HG03469 (cell line): Measurements from ENCODE around the gene TTC5.
"Not testable (repeated sequence)": the region's sequence is repeated elsewhere in the genome, so short reads cannot be mapped to it uniquely, and the experiment has no call there.

Experiments used
- ATAC-seq: cut with Tn5 transposase; IDR thresholded peaks from one replicate; pipeline ENCODE4 v1.9.1; 2021; ENCODE audit warnings: mild to moderate bottlenecking, moderate library complexity, moderate number of reproducible peaks; ENCODE audit not compliant: unreplicated experiment

TTC5 gene, protein sequence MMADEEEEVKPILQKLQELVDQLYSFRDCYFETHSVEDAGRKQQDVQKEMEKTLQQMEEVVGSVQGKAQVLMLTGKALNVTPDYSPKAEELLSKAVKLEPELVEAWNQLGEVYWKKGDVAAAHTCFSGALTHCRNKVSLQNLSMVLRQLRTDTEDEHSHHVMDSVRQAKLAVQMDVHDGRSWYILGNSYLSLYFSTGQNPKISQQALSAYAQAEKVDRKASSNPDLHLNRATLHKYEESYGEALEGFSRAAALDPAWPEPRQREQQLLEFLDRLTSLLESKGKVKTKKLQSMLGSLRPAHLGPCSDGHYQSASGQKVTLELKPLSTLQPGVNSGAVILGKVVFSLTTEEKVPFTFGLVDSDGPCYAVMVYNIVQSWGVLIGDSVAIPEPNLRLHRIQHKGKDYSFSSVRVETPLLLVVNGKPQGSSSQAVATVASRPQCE

DNA sequence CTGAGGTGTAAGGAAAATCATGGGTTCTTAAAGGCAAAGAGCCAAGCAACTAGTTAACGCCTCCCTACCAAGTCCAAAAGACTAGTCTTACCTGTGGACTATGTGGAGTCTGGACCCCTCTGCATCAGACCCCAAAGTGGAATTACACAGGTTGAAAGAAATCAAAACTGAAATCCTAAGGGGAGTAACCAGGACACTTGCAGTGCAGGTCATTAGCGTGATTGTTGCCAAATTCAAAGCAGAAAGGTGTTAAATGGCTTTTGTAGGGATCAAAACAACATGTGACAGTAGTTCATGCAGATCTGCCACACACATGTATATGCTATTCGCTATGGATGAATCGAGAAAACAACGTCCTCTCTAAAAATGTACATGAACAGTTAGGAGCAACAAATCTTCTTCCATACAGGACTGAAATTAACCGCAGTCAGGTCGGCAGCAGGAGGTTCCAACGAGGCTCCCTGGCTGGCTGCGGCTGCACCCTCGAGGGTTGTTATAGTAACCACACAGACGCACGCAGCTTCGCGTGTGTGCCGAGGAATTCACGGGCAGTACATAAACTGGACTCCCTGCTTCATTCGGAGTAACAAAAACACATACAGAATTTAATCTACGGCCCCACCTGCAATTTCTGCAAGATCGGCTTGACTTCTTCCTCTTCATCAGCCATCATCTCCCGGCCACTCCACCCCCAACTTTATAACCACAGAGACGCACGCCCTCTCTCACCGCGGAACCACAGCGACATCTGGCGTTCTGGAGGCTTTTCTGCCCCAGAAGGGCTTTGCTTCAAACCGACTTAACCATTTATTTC is at the start of gene TTC5:
Gene TTC5 (minus strand): TSS at position 687 of the 814 bp plus-strand sequence. CDS start 14 bp downstream, at position 673.
- ATAC-seq: peak; percentile 85

DNA sequence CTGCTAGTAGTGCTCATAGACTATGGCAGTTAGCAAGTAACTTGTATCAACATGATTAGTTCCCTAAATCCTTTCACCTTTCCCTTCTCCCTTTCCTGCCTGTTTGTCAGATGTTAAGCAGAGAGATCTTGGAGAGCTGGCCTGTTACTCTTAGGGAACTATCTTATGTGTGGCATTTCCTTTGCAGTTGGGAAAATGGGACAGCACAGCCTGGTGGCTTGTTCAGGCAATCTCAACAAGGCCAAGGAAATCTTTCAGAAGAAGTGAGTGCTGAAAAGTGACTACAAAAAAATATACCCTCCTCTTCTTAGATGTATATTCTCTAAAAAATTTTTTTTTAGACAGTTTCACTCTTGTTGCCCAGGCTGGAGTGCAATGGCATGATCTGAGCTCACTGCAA is 45.1 kb upstream of the TTC5 start:
- ATAC-seq: no peak

DNA sequence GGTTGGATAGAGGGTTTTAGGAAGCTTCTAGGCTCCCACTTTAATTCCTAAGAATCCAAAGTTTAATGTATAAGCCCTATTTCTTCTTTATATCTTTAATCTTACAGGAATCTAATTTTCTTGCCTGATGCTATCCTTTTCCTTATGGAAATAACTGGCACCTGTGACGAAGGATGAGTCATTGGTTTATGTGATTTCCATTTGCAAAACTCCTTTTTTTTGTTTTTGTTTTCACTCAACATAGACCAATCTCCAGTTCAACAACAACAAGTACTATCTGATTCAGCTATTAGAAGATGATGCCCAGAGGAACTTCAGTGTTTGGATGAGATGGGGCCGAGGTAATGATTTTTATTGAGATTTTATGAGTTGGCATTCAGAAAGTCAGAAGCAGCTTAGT is 44.5 kb upstream of the TTC5 start:
- no peak for ATAC-seq

DNA sequence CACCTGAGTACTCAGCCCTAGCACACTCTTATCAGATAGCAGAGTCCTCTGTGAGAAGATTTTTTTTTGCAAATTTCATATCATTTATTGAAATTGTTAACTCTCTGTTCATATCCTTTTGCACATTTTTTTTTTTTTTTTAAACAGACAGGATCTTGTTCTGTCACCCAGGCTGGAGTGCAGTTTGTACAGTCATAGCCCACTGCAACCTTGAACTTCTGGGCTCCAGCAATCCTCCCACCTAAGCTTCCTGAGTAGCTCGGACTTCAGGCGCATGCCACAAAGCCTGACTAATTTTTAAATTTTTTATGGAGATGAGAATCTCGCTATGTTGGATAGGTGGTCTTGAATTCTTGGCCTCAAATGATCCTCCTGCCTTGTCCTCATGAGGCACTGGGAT is 42.0 kb upstream of the TTC5 start:
- ATAC-seq: no peak

DNA sequence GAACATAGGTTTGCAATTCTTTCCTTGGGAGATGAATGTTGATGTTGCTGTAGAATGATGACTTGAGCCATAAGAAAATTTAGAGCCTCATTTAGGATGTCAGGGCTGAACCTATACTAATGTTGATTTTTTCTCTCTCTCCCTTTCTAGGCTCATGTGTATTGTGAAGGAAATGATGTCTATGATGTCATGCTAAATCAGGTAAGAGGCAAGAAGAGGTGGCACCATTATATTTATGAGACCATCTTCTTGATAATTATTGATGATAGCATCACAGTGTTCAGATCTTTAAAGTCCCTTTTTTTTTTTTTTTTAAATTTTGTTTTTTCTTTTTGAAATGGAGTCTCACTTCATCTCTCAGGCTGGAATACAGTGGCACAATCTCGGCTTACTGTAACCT is 41.0 kb upstream of the TTC5 start:
- ATAC-seq: no peak

DNA sequence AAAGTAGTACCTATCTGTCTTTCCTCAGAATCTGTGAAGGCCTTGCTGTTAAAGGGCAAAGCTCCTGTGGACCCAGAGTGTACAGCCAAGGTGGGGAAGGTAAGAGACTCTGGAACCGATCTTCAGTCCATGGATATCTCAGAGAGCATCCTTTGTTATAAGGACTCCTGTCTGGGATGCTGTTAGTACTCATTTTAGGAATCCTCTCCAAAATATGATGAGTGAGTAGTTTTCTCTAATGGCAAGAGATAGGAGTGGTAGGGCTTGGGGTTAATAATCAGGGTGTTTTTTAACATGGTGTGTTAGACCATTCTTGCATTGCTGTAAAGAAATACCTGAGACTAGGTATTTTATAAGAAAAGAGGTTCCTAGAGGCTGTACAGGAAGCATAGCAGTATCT is 39.6 kb upstream of the TTC5 start:
- no peak for ATAC-seq

DNA sequence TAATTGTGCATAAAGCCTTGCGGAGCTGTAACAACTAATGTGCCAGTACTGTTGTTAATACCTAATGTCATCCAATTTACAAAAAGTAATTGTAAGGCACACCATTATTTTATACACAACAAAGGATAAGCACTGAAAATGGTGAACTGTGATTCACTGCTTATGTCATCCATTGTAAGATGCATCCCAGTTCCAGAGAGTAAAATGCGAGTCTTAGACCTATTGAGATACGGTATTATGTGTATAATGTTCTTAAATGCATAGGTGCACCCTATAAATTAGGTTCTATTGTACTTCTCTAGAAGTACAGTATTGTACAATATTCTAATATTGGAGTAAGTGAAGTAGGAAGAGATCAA is 38.1 kb upstream of the TTC5 start:
- ATAC-seq: no peak

DNA sequence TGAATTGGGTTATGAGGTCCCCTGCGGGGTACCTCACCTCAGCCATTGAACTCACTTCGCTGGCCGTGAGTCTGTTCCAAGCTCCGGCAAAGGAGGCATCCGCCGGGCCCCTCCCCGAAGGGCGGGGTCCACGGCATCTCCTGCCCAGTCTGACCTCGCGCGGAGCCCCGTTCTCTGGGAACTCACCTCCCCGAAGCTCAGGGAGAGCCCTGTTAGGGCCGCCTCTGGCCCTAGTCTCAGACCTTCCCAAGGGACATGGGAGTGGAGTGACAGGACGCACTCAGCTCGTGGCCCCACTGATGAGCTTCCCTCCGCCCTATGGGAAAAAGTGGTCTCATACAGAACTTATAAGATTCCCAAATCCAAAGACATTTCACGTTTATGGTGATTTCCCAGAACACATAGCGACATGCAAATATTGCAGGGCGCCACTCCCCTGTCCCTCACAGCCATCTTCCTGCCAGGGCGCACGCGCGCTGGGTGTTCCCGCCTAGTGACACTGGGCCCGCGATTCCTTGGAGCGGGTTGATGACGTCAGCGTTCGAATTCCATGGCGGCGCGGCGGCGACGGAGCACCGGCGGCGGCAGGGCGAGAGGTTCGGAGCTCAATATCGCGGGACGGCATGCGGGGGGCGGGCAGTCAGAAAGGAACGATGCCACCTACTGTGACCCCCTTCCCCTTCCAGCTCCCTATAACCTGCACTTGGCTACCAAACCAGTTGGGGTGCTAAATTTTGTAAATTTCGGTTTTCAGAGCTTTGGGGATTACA is 37.5 kb upstream of the TTC5 start, which contains the start of gene PARP2:
Gene PARP2 (plus strand): TSS at position 544 of the 770 bp plus-strand sequence. CDS start 7 bp downstream, at position 551.
- ATAC-seq: peak; percentile 95

DNA sequence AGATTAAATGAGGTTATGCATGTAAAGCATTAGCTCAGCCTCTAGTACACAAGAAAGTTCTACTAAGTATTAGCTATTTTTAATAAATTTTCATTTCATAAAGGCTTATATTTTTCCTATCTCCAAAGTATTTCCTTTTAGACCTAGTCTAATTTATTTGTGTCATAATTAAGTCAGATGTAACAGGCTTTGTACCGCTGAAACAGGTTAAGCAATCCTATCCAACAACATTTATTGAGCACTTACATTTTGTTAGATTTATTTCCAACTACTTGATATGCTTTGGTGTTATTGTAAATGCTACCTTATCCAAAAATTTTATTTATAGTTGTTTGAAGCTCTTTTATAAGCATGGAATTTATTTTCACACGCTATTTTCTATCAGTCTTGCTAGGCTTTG is 35.9 kb upstream of the TTC5 start:
- ATAC-seq: no peak

DNA sequence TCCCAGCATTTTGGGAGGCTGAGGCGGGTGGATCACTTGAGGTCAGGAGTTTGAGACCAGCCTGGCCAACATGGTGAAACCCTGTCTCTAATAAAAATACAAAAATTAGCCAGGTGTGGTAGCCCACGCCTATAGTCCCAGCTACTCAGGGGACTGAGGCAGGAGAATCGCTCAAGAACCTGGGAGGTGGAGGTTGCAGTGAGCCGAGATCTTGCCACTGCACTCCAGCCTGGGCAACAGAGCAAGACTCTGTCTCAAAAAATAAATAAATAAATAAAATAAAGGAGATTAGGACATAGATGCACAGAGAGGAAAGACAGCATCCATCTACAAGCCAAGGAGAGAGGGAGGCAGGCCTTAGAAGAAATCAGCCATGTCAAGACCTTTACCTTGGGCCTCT is 35.3 kb upstream of the TTC5 start:
- ATAC-seq: not testable (repeated sequence)

DNA sequence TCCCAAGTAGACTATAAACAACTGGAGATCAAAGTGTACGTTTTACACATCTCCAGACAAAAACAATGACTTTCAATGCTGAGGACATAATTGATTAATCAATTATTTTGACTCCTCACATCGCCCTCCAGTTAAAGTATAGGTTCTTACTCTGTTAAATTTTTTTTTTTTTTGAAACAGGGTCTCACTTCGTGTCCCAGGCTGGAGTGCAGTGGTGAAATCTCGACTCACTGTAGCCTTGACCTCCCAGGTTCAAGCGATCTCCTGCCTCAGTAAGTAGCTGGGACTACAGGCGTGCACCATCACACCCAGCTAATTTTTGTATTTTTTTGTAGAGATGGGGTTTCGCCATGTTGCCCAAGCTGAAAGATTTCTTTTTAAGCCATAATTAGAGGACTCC is 28.3 kb upstream of the TTC5 start:
- no peak for ATAC-seq

DNA sequence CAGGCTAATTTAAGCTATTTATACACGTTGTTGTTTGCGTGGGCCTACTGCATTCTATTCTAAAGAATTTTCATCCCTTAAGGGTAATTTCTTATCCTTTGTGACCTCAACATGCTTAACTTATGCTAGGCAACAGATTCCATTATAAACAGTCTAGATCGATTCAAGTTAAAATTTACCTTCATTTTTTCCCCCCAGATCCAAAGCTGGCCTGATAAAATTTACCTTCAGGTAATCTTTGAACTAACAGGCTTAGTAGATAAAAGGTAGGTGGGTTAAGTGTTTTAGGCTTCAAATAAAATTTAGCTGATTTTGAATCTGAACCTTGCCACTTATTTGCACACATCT is 27.7 kb upstream of the TTC5 start:
- ATAC-seq: no peak

DNA sequence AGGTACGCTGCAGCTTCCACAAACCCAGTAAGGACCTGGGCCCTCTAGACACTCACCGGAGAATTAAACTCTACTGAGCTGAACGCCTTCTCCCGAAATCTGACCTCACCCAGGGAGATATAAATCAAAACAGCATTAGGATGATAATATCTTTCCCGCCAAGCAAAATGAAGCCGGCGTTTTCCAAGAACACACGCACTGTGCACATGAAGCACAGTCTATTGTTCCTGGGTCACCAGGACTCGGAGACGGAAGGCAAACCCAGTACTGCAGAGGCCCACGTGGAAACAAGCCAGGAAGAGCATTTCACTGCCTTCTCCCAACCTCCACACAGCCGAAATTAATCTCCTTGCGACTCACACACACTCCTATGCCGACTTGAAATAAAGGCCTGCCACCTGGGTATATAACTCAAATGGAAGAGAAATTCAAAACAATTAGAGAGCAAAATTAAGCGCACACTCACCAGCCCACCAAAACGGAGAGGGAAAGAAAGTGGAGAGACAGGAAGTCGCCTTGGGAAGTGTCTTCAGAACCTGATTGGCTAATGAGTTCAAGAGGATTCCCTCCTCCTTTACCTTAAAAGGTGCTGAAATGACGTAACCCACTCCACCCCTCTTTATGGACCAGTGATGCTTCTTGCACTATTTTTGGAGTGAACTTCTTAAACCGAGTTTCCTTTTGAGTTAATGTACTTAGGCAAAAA is 27.2 kb upstream of the TTC5 start, which contains the start of gene CCNB1IP1:
Gene CCNB1IP1 (minus strand): TSS at position 492 of the 706 bp plus-strand sequence. CDS start 16,756 bp downstream, outside the sequence.
- ATAC-seq: peak; percentile 97

DNA sequence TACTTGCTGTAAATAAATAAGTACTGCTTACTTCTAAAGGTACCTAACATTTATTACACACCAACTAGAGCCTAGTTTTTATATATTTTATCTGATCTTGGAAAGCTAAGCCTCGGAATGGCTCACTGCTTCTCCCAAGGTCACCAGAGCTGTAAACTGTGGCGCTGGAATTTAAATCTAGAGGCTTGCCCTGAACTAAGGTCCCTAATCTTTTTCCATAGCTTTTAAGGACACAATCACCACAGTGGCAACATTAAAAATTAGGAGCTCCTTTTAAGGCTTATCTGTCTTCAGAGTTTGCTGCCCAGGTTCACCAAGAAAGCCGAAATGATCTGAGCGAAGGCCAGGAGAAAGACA is 26.7 kb upstream of the TTC5 start:
- ATAC-seq: no peak

DNA sequence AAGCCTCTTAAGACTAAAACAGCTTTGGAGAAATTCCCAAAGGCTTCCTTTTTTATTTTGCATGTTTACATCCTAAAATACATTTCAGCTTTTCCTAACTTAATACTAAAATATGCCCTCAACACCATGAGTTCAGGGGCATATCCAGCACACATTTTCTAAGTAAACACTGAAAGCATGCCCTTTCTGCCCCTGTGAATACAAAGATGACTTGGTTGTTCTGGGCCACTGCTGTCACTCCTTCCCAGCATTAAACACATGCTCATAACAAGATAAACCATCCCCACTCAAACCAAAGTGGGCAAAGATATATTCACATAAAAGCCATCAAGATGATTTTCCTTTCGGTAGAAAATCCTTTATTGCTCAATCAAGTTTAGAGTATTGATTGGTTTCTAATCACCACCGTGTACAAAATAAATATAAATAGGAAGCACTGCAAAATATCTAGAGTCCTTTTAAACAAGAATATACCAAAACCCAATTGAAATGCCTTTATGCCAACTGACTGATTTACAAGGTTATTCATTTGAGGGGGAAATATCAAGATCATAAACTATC is 25.4 kb upstream of the TTC5 start:
- ATAC-seq: no peak

DNA sequence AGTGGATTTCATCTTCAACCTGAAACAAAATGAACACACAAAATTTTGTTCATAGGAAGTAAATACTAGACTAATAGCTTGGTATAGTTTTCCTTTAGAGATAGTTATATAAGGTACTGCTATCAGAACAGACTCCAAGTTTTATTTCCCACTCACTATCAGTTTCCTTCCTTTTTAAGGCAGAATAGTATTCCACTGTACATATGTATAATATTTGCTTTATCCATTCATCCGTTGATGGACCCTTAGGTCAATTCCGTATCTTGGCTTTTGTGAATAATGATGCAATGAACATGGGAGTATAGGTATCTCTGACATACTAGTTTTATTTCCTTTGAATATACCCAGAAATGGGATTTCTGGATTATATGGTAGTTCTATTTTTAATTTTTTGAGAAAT is 23.6 kb upstream of the TTC5 start:
- no peak for ATAC-seq

DNA sequence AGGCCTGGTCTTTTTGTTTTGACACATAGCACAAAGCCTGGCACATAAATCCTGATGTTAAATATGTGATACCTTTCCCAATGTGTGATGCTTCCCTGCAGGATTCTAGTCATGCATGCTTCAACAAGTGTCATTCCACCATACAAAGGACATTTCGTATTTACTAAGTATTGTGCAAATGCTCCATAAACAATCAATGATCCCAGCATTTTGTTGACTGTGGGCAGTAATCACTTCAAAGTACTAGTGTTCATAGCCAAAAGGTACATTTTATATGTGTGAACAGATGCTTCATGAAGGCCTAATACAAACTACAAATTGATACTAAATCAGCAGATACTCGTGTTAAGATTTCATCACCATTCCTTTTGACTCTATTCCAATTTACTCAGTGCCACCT is 23.0 kb upstream of the TTC5 start:
- ATAC-seq: no peak

DNA sequence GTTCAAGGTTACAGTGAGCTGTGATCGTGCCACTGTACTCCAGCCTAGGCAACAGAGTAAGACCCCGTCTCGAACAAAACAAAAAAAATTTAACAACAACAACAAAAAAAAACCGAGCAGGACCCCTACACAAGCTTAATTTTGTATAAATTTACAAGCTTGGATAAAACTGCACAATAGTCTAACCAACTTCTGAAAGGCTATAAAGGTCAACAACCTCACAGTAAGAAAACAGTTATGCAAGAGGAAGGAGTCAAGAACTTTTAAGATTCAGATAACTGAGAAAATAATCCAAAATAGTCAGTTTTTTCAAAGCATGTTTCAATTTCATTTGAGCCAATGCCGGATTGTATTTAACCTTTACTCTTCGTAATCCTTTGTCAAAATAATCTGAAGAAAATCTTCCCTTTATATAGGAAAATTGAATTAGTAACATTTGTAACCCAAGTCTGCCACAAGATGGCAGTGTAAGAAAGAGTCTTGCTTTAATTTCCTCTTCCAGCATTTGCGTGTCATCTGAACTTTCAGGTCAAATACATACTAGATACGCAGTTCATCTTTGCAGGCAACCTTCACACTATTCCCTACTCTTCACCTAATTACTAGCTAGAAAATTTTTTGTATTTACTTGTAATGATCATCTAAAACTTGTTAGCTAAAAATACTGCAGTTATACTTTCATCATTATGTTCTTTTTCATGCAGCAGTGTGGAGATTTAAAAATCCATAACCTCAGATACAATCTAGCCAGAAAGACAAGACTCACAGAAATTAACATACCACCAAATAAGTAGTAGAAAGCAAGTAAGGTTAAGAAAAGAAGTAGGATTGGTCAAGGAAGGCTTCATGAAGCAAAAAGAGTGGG is 21.5 kb upstream of the TTC5 start:
- ATAC-seq: no peak

DNA sequence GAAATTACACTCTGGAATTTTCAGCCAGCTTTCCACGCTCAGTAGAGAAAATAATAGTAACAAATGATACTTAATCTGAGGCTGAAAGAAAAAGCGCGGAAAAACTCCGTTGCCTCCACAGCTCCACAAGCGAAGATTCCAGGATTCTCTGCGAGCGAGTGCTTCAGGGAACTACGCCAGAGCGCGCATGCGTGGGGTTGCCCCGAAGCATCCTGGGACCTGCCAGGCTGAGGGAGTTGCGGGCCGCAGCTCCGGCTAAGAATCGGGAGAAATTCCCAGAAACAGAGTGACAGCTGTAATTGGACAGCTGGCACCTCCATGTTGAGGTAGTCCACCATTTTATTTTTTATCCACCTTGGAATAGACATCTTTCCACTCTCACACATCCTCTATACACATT is 12.0 kb upstream of the TTC5 start:
- ATAC-seq: no peak
